Hindlimb muscle (tissue), 1 donor: ENCODE measurements around the gene MCF2L2. TPM values are rescaled to one million over a fixed set of nuclear protein-coding genes. Genes with fewer than 3 reads are reported as not detected.
"Not testable (repeated sequence)": the region's sequence is repeated elsewhere in the genome, so short reads cannot be mapped to it uniquely, and the experiment has no call there.

ENCODE experiments used
- DNase-seq: peaks from one replicate; pipeline ENCODE4 v3.0.0-alpha.2; 2013
- polyA plus RNA-seq: library from polyadenylated mRNA; unstranded; fragments of 120-200 nt; gene quantifications from one replicate; pipeline ENCODE4 v1.2.1, GENCODE V29; 2013; ENCODE audit not compliant: insufficient read length

The MCF2L2 gene
- polyA plus RNA-seq, 1 donor: 0.21 TPM

DNA sequence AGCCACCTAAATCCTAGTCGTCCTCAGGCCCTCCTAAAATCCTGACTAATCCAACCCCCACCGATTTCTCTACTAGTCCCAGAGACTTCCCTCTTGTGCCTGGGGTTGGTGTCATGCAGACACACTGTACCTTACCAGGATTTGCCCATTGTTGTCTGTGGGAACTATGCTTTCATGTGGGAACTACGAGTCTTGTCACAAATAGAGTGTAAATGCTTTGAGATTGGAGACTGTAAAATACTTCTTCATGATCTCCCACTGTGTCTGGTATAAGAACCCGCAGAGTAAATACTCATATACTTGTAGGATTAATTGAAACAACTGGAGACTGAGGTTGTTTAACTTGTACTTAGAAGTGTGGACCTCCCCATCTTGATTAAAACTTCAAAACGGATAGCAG lies 164.2 kb downstream of the MCF2L2 start:
- no peak for DNase-seq

DNA sequence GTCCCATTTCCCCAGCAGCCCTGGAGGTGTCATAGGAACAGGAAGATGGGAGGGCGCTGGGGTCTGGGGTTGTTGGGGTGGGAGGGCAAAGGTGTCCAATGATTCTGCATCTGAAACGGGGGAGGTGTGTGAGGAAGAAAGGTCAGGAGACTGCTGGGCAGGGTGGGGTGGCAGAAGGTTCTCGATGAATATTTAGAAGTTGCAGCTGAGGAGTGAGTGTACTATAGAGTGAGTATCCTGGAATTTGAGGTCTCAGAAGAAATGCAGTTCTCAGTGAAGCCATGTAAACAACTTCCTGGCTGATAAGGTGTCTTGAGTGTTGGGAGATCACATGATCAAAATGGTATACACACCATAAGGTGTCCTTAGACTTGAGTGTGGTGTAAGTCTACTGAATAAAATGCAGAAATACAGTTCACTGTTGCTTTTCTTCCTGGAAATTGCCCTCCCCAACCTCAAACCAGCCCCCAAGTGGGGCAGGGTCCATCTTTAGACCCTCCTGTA lies 165.5 kb downstream of the MCF2L2 start:
- no peak for DNase-seq

- no peak for DNase-seq
These were observed 167.2 kb downstream of the MCF2L2 start for GRCh38 chr3:183261151-183261724.

- no peak for DNase-seq
These were observed 168.1 kb downstream of the MCF2L2 start for GRCh38 chr3:183260167-183260904.

GRCh38 chr3:183259621-183260020 lies 168.8 kb downstream of the MCF2L2 start:
- DNase-seq: no peak

GRCh38 chr3:183259087-183259486 lies 169.3 kb downstream of the MCF2L2 start:
- no peak for DNase-seq

GRCh38 chr3:183255348-183255730 lies 173.1 kb downstream of the MCF2L2 start:
- no peak for DNase-seq

GRCh38 chr3:183254487-183255347 lies 173.7 kb downstream of the MCF2L2 start:
- DNase-seq: no peak

DNA sequence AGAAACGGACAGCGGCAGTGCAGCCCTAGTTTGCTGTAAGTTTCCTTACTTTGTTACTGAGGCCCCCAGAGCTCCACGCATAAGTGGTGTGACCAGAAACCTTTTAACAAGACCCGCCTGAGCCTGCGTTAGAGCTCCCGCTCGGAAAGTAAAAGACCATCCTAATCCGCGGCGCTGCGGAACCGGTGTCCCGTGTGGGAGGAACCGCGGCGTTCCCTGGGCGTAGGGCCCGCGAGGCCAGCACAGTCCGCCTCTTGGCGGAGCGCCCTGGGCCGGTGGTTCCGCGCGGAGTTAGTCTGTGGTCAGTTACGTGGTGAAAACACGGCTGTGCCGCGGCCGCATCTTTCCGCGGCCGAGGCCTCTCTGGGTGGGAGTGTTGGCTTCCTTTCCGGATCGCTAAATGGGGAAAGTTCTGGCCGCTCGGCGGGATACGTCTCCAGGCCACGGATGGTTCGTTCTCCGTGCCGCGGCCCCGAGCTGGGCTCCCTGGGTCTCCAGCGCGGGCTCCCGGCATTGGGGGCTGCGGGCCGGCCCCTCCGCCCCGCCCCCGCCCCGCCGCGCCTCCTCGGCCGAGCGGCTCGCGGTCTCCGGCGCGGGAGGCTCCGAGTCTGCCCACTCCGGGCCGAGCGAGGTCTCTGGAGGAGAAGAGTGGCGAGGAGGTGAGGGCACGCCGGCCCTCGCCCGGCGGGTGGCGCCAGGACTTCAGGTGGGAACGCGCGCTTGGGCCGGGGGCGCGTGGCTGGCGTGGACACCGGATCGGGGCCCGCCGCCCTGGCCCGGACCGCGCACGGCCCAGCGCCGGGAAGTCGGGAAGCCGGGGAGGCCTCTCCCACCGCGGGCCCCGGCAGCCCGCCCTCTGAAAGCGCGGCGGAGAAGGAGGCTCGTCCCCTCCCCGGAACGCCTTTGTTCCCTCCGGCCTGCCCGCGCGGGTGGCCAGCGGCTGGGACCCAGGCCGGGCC lies 174.6 kb downstream of the MCF2L2 start:
- peak; percentile 77 for DNase-seq

GRCh38 chr3:183252973-183253527 lies 175.4 kb downstream of the MCF2L2 start, which contains the start of gene B3GNT5:
Gene B3GNT5 (plus strand): TSS chr3:183253253. CDS start chr3:183269799, 16,546 bp downstream.
- peak; percentile 45 for DNase-seq

DNA sequence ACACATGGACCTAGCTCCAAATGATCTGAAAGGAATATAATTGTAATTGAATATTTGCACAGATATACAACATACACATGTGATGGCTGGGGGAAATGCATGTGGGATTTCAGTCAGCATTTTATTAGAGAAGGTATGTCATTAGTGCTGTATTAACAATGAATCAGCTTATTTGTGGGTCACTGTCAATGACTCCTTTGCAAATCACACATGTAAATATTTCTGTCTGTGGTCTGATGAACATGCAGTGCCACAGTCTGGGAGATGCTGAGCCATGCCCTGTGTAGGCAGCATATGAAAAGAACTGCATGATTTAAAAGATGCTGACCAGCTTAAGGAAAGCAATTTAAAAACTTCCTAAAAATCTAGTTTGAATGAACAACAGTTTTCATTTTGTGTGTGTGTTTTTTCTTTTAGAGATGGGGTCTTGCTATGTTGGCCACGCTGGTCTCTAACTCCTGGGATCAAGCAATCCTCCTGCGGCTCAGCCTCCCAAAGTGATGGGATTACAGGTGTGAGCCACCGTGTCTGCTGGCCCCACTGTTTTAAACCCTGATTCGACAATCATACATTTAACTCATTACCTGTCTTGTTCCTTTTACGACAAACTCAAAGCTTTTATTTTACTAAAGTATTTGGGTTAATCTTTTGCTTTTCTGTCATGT lies 176.2 kb downstream of the MCF2L2 start:
- no peak for DNase-seq

- DNase-seq: no peak
These were observed 179.3 kb downstream of the MCF2L2 start for GRCh38 chr3:183249006-183249718.

DNA sequence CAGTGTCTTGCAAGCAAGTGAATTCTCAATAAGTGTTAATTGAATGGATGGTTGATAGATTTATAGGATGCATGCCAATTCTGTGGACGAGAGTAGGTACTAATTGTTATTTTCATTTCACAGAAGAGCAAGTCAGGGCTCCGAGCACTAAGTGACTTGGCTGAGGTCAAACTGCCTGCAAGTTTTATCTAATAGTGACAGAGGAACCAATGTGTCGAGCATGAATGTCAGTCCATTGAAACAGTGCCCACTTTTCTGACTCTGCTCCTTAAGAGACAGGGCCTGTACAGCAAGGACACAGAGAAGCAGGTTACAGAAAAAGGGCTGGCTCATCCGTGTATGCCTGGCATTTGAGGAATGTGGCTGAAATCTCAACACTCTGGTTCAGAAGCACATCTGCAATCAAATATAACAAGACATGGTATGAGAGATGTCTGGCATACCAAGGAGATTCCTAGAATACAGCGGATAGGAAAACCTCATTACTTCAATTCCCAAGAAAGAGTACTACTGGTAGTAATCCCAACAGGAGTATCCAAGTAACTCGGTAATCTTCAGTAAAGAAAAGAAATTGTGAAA lies 181.3 kb downstream of the MCF2L2 start:
- no peak for DNase-seq

GRCh38 chr3:183244981-183245476 lies 183.4 kb downstream of the MCF2L2 start:
- DNase-seq: no peak

- no peak for DNase-seq
These were observed 184.2 kb downstream of the MCF2L2 start for GRCh38 chr3:183244219-183244618.

DNA sequence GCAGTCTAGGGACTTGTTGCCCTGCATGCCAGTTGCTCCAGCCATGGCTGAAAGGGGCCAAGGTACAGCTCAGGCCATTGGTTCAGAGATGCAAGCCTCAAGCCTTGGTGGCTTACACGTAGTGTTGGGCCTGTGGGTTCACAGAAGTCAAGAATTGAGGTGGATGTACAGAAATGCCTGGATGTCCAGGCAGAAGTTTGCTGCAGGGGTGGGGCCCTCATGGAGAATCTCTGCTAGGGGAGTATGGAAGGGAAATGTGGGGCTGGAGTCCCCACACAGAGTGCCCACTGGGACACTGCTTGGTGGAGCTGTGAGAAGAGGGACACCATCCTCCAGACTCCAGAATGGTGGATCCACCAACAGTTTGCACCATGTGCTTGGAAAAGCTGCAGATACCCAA lies 186.0 kb downstream of the MCF2L2 start:
- no peak for DNase-seq

DNA sequence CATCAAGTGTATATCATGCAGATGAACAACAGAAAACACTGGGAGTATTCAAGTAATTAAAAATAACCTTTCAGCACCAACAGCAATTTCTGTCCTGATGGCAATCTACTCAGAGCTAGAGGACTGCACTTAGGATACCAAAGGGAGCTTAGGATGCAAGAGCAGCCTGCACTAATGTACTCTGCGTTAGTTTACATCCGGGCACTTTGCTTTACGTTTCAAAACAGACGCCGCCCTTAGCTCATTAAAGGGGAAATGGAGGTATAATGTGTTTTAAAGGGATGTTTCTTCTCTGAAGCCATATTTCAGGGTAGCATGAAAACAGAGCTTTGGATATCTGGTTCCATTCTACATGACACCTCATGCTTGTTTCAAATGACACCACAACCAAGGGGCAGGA lies 189.4 kb downstream of the MCF2L2 start:
- no peak for DNase-seq

DNA sequence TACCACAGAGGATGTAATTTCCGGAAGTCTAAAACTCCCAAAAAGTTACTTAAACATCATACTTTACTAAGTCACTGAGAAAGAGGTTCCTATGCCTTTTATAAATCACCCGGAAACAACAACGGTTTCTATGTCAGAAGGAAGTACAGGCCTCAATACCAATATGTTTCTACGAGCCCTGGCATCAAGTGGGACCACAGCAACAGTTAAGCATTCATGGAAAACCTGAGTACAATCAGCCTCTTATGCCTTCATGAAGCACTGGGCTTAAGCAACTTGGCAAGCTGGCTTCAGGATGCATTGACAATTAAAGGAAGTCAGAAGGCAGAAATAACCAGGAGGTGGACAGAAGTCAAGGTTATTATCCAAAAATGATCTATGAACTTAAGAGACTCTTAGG lies 194.5 kb downstream of the MCF2L2 start:
- DNase-seq: no peak

- DNase-seq: no peak
These were observed 197.6 kb downstream of the MCF2L2 start for GRCh38 chr3:183230826-183231225.

- DNase-seq: not testable (repeated sequence)
These were observed 198.2 kb downstream of the MCF2L2 start for GRCh38 chr3:183230251-183230650.
